Gastrocnemius medialis (tissue), 4 donors: ENCODE data around the gene FBLIM1. TPM values are rescaled to one million over a fixed set of nuclear protein-coding genes. Genes with fewer than 3 reads are reported as not detected.

Source experiments
- ATAC-seq, 2 donors: fragments of 150-250 bp; one replicate each; pipeline ENCODE4 v1.9.1; 2016
- DNase-seq, 2 donors: peaks; one replicate each; pipeline ENCODE4 v3.0.0-alpha.2; 2019
- H3K27ac ChIP-seq, 4 donors: fragments of 200-600 bp; sonication (generic); 1 replicate in 1 of 4; 2 replicates in 3 of 4; pipeline ENCODE4 v1.5.1; 2016 to 2018; ENCODE audit warnings: mild to moderate bottlenecking in 2 of 4, moderate library complexity in 1 of 4
- H3K27me3 ChIP-seq, 3 donors: fragments of 200-600 bp; sonication (generic) in 2 of 3; 1 replicate in 1 of 3; 2 replicates in 2 of 3; pipeline versions ENCODE4 v1.5.1 to v1.6.0; 2016 to 2019; ENCODE audit warnings: mild to moderate bottlenecking in 1 of 3, moderate library complexity in 1 of 3
- H3K36me3 ChIP-seq, 2 donors: fragments of 200-600 bp; sonication (generic) in 1 of 2; one replicate each; pipeline ENCODE4 v1.5.1; 2017 to 2018
- H3K4me1 ChIP-seq, 2 donors: fragments of 200-600 bp; sonication (generic) in 1 of 2; one replicate each; pipeline ENCODE4 v1.5.1; 2016 to 2017; ENCODE audit warnings: mild to moderate bottlenecking in 2 of 2
- H3K4me3 ChIP-seq, 4 donors: fragments of 200-600 bp; sonication (generic) in 3 of 4; 1 replicate in 1 of 4; 2 replicates in 3 of 4; pipeline ENCODE4 v1.5.1; 2016 to 2019; ENCODE audit warnings: mild to moderate bottlenecking in 2 of 4
- H3K9me3 ChIP-seq, 3 donors: fragments of 200-600 bp; sonication (generic) in 2 of 3; 1 replicate in 1 of 3; 2 replicates in 2 of 3; pipeline ENCODE4 v1.5.1; 2016 to 2019
- CTCF ChIP-seq, 5 experiments: fragments of 450-650 bp in 3 of 5; fragments of 200-600 bp in 2 of 5; sonication (generic) in 2 of 5; IDR thresholded peaks in 4 of 5; conservative IDR thresholded peaks in 1 of 5; 1 replicate in 4 of 5; 2 replicates in 1 of 5; pipeline ENCODE4 v1.5.1; 2016 to 2019; ENCODE audit warnings: antibody characterized with exemption in 5 of 5, mild to moderate bottlenecking in 3 of 5, moderate library complexity in 3 of 5
- POLR2A ChIP-seq, 2 donors: fragments of 450-650 bp; IDR thresholded peaks; one replicate each; pipeline ENCODE4 v1.6.1; 2017; ENCODE audit warnings: antibody characterized with exemption in 2 of 2, mild to moderate bottlenecking in 2 of 2, moderate library complexity in 2 of 2
- in situ Hi-C, 4 donors: fragments of 200-750 bp; cut with MboI; loops; one replicate each; pipeline versions ENCODE4 v1.15.0 to v1.8.0; 2017; ENCODE audit warnings: low sequenced_read_pairs in 4 of 4
- intact Hi-C: fragments of 100-400 bp; cut with DNase I; formaldehyde crosslinking; loops from one replicate; pipeline ENCODE4 v1.15.1; 2023; ENCODE audit warnings: low total_unique reads
- total RNA-seq, 4 donors: library from RNA; depleted of rRNA; stranded (reverse); fragments of >200 nt; gene quantifications; one replicate each; pipeline versions ENCODE4 v1.1.0 to v1.2.3, GENCODE V29; 2016

FBLIM1 gene
- total RNA-seq, 4 donors from 2014 or later: 1.4 to 3.9 (median 3.8) TPM

- Histone ChIP-seq H3K27ac (no peak overlapping the region), H3K36me3 (no peaks in the 10 kb centered on the region), H3K9me3 (no peaks in the 10 kb centered on the region), H3K4me3 (no peak overlapping the region), H3K4me1 (no peaks in the 10 kb centered on the region), H3K27me3 (peaks cover 7 to 13% (median 9%) of the 10 kb centered on the region in 3 donors)
- TF ChIP-seq POLR2A (IDR thresholded peaks at IDR 0.05) (no peak), CTCF (IDR thresholded peaks at IDR 0.05 in 4 of 5, conservative IDR thresholded peaks at IDR 0.05 in 1 of 5) (no peak)
- ATAC-seq (no peak), DNase-seq (no peak)
- in situ Hi-C loops: no loop called here
- intact Hi-C loops: no loop called here
These were observed 6.3 kb downstream of the FBLIM1 start for GRCh38 chr1:15764890-15765289.

- Histone ChIP-seq H3K4me3 (no peak overlapping the region), H3K36me3 (no peaks in the 10 kb centered on the region), H3K4me1 (no peaks in the 10 kb centered on the region), H3K27me3 (peaks cover 2 to 5% (median 4%) of the 10 kb centered on the region in 3 donors), H3K27ac (no peak overlapping the region), H3K9me3 (no peaks in the 10 kb centered on the region)
- intact Hi-C loops: no loop called here
- DNase-seq (no peak), ATAC-seq (no peak)
- in situ Hi-C loops: no loop called here
- no peak for TF ChIP-seq CTCF (IDR thresholded peaks at IDR 0.05 in 4 of 5, conservative IDR thresholded peaks at IDR 0.05 in 1 of 5)
- no peak for TF ChIP-seq POLR2A (IDR thresholded peaks at IDR 0.05)
These were observed 7.0 kb downstream of the FBLIM1 start for GRCh38 chr1:15765495-15766194.

- Histone ChIP-seq H3K4me1 (no peaks in the 10 kb centered on the region), H3K36me3 (no peaks in the 10 kb centered on the region), H3K27me3 (no peaks in the 10 kb centered on the region), H3K27ac (no peak overlapping the region), H3K4me3 (no peak overlapping the region), H3K9me3 (no peaks in the 10 kb centered on the region)
- no peak for DNase-seq
- in situ Hi-C loops: no loop called here
- no peak for ATAC-seq
- TF ChIP-seq CTCF (IDR thresholded peaks at IDR 0.05 in 4 of 5, conservative IDR thresholded peaks at IDR 0.05 in 1 of 5): no peak
- TF ChIP-seq POLR2A (IDR thresholded peaks at IDR 0.05): no peak
- intact Hi-C loops: no loop called here
These were observed 9.3 kb downstream of the FBLIM1 start for GRCh38 chr1:15767941-15768340.

- no peak overlapping the region for H3K4me3 ChIP-seq
- H3K36me3 ChIP-seq: no peaks in the 10 kb centered on the region
- H3K27me3 ChIP-seq: no peaks in the 10 kb centered on the region
- H3K4me1 ChIP-seq: no peaks in the 10 kb centered on the region
- TF ChIP-seq POLR2A (IDR thresholded peaks at IDR 0.05) (no peak), CTCF (IDR thresholded peaks at IDR 0.05 in 4 of 5, conservative IDR thresholded peaks at IDR 0.05 in 1 of 5) (no peak)
- no peak for ATAC-seq
- in situ Hi-C loops (no loop called here), intact Hi-C loops (no loop called here)
- no peak for DNase-seq
- H3K27ac ChIP-seq: no peak overlapping the region
- no peaks in the 10 kb centered on the region for H3K9me3 ChIP-seq
These were observed 9.8 kb downstream of the FBLIM1 start for GRCh38 chr1:15768388-15768787.
